ENCODE data around the gene SORCS2. TPM values are rescaled to one million over a fixed set of nuclear protein-coding genes. Genes with fewer than 3 reads are reported as not detected.

Gene SORCS2
- total and polyA plus RNA-seq, 2 of the 4 experiments (the other 2 are of a cell fraction) = 0.36 to 0.62 TPM

GRCh38 chr4:7668826-7669225, 476.5 kb downstream of the SORCS2 start:
- H3K4me2 ChIP-seq (ENCODE audit: low read depth, low read length) = no peak overlapping the region
- TF ChIP-seq ELK1 (IDR thresholded peaks at IDR 0.05; ENCODE audit: borderline replicate concordance, low read depth, low read length) (no peak), USF2 (IDR thresholded peaks at IDR 0.05; ENCODE audit: low read depth, low read length) (no peak), SMC3 (IDR thresholded peaks at IDR 0.05; ENCODE audit: low read depth, low read length) (no peak), CEBPB (IDR thresholded peaks at IDR 0.05; ENCODE audit: low read depth, low read length) (no peak), BHLHE40 (IDR thresholded peaks at IDR 0.05; ENCODE audit: low read depth, low read length) (no peak), RAD21 (IDR thresholded peaks at IDR 0.05; ENCODE audit: low read length) (no peak), CHD1 (IDR thresholded peaks at IDR 0.05; ENCODE audit: low read depth, low read length) (no peak), MAFK (IDR thresholded peaks at IDR 0.05; ENCODE audit: low read depth, low read length) (no peak), FOS (IDR thresholded peaks at IDR 0.05; ENCODE audit: low read depth, low read length) (no peak), MAZ (IDR thresholded peaks at IDR 0.05; ENCODE audit: borderline replicate concordance, low read depth, low read length) (no peak), RFX5 (IDR thresholded peaks at IDR 0.05; ENCODE audit: low read depth, low read length) (no peak), NFE2L2 (IDR thresholded peaks at IDR 0.05; ENCODE audit: low read depth, low read length) (no peak), RCOR1 (IDR thresholded peaks at IDR 0.05; ENCODE audit: insufficient replicate concordance, low read length) (no peak), MXI1 (IDR thresholded peaks at IDR 0.05; ENCODE audit: borderline replicate concordance, low read depth, low read length) (no peak), CTCF (conservative IDR thresholded peaks at IDR 0.05; ENCODE audit: low read depth, low read length) (no peak), POLR2A (IDR thresholded peaks at IDR 0.05; ENCODE audit: low read depth, low read length) (no peak)
- POLR2A ChIA-PET (ENCODE audit: unreplicated experiment) = no interaction called here
- in situ Hi-C loops (cut with MboI; ENCODE audit: low sequenced_read_pairs) = no loop called here
- H2AK5ac ChIP-seq (ENCODE audit: low read depth, low read length) = no peak overlapping the region
- H4K5ac ChIP-seq (ENCODE audit: low read depth, low read length) = no peak overlapping the region
- no peak overlapping the region for H3K56ac ChIP-seq (ENCODE audit: extremely low read depth, insufficient read depth, low read length)
- H2BK15ac ChIP-seq (ENCODE audit: low read depth, low read length) = no peak overlapping the region
- no peak overlapping the region for H2AFZ ChIP-seq (replicated peaks; ENCODE audit: low read length, poor library complexity)
- H3K9me1 ChIP-seq (ENCODE audit: insufficient read depth, low read length) = no peaks in the 10 kb centered on the region
- dilution Hi-C loops (cut with HindIII; ENCODE audit: low sequenced_read_pairs, unreplicated experiment) = no loop called here
- no peak overlapping the region for H3K4ac ChIP-seq (ENCODE audit: low read depth, low read length)
- no peak overlapping the region for H3K9ac ChIP-seq (ENCODE audit: low read depth, low read length)
- H3K9me3 ChIP-seq (ENCODE audit: control insufficient read depth, insufficient read depth, low read length) = 0 out of 2 replicates have a peak, but pooled peaks cover 2% of the 10 kb centered on the region
- intact Hi-C loops (cut with micrococcal nuclease) = no loop called here
- H2BK120ac ChIP-seq (ENCODE audit: low read depth, low read length) = no peak overlapping the region
- no peaks in the 10 kb centered on the region for H4K20me1 ChIP-seq (ENCODE audit: insufficient read depth, low read length)
- no CpG with 5 or more reads among the region's 4 CpGs for WGBS, 2 experiments (ENCODE audit: extremely low coverage in 2 of 2, insufficient read length in 1 of 2)
- no TSS peak for BruUV-seq (replicated peaks)
- no peak overlapping the region for H2BK20ac ChIP-seq (ENCODE audit: low read depth, low read length)
- H3K4me3 ChIP-seq (ENCODE audit: insufficient read depth, low read depth, low read length) = no peak overlapping the region
- no peaks in the 10 kb centered on the region for H3K79me1 ChIP-seq (ENCODE audit: low read depth in 1 of 2, low read length in 2 of 2)
- no peak overlapping the region for H2AK9ac ChIP-seq (replicated peaks; ENCODE audit: low read depth, low read length, poor library complexity)
- no peak overlapping the region for H2BK5ac ChIP-seq (ENCODE audit: low read depth, low read length, poor library complexity, severe bottlenecking)
- DNase-seq (no peak), ATAC-seq (ENCODE audit: low read depth) (no peak)
- no peak overlapping the region for H4K91ac ChIP-seq (ENCODE audit: insufficient read depth, low read depth, low read length)
- H3K23ac ChIP-seq (ENCODE audit: low read depth, low read length) = no peak overlapping the region
- no peak overlapping the region for H3K27ac ChIP-seq (ENCODE audit: insufficient read depth, low read length)
- H3K18ac ChIP-seq (ENCODE audit: low read depth, low read length) = no peak overlapping the region
- CTCF ChIA-PET = no interaction called here
- no peak overlapping the region for H3K14ac ChIP-seq (replicated peaks; ENCODE audit: low read depth, low read length)
- no peak overlapping the region for H4K8ac ChIP-seq (ENCODE audit: low read depth in 2 of 2, low read length in 2 of 2)
- no peaks in the 10 kb centered on the region for H3K4me1 ChIP-seq (ENCODE audit: control insufficient read depth, insufficient read depth, low read length)
- H3K36me3 ChIP-seq (ENCODE audit: control insufficient read depth, insufficient read depth, low read length) = no peaks in the 10 kb centered on the region
- peaks cover 56% of the 10 kb centered on the region for H3K27me3 ChIP-seq (ENCODE audit: control insufficient read depth, insufficient read depth, low read length)
